Caco-2 (cell line): ENCODE results near the gene ENO2. TPM values are rescaled to one million over a fixed set of nuclear protein-coding genes. Genes with fewer than 3 reads are reported as not detected.

Experiments used
- BruUV-seq: library from RNA; stranded (reverse); fragments of 400-500 nt; replicated peaks from 2 replicates; lab custom pipeline; 2021; lab: Mats Ljungman, UMichigan
- CTCF ChIA-PET: fragments of 300-600 bp; sonication (Branson Sonifier 250); formaldehyde crosslinking; loops from one replicate; lab custom pipeline; 2022; ENCODE audit warnings: antibody characterized with exemption; lab: Charles Lee
- POLR2A ChIA-PET: fragments of 300-600 bp; sonication (Branson Sonifier 250); formaldehyde crosslinking; loops from one replicate; lab custom pipeline; 2022; ENCODE audit warnings: antibody characterized with exemption; lab: Charles Lee
- DNase-seq, 2 experiments: peaks; one replicate each; pipeline versions ENCODE4 v3.0.0 to v3.0.0-alpha.2; 2020 to 2022
- H3K27me3 ChIP-seq: replicated peaks from 2 replicates; pipeline ENCODE4 v1.6.0; 2011; ENCODE audit warnings: low read length; ENCODE audit not compliant: control insufficient read depth, insufficient read depth
- H3K36me3 ChIP-seq: 2 replicates; pipeline ENCODE4 v1.5.1; 2011; ENCODE audit warnings: low read length; ENCODE audit not compliant: control insufficient read depth, insufficient read depth
- H3K4me1 ChIP-seq: fragments of 250-450 bp; sonication (Bioruptor Pico); 2 replicates; pipeline ENCODE4 v1.5.1; 2020; ENCODE audit warnings: mild to moderate bottlenecking
- H3K4me3 ChIP-seq: 2 replicates; pipeline ENCODE4 v1.5.1; 2011; ENCODE audit warnings: low read depth, mild to moderate bottlenecking, control low read depth, low read length
- H3K9me3 ChIP-seq: fragments of 250-450 bp; sonication (Bioruptor Pico); 2 replicates; pipeline ENCODE4 v1.5.1; 2020; ENCODE audit warnings: mild to moderate bottlenecking, moderate library complexity
- H3K27ac Mint-ChIP-seq: one replicate; pipeline ENCODE4 v1.8.0; 2022; ENCODE audit warnings: mixed read lengths; ENCODE audit not compliant: unreplicated experiment
- H3K27me3 Mint-ChIP-seq: one replicate; pipeline ENCODE4 v1.8.0; 2022; ENCODE audit warnings: mixed read lengths; ENCODE audit not compliant: insufficient read depth, unreplicated experiment
- H3K36me3 Mint-ChIP-seq: one replicate; pipeline ENCODE4 v1.8.0; 2022; ENCODE audit warnings: mild to moderate bottlenecking, mixed read lengths; ENCODE audit not compliant: insufficient read depth, unreplicated experiment
- H3K4me1 Mint-ChIP-seq: one replicate; pipeline ENCODE4 v1.8.0; 2022; ENCODE audit warnings: low read depth, mixed read lengths; ENCODE audit not compliant: unreplicated experiment
- H3K4me3 Mint-ChIP-seq: one replicate; pipeline ENCODE4 v1.8.0; 2022; ENCODE audit warnings: mild to moderate bottlenecking, moderate library complexity, mixed read lengths; ENCODE audit not compliant: unreplicated experiment
- H3K9me3 Mint-ChIP-seq: one replicate; pipeline ENCODE4 v1.8.0; 2022; ENCODE audit warnings: mixed read lengths; ENCODE audit not compliant: unreplicated experiment
- intact Hi-C: fragments of 100-400 bp; cut with micrococcal nuclease; formaldehyde crosslinking; loops from one replicate; pipeline ENCODE4 v1.10.0; 2022; ENCODE audit not compliant: unreplicated experiment
- total RNA-seq: library from RNA; stranded (reverse); gene quantifications from 2 replicates; pipeline ENCODE4 v1.2.3, GENCODE V29; 2022
- TF ChIP-seq, protein P1 (sequence below), 2 experiments: fragments of 200-600 bp in 1 of 2; IDR thresholded peaks; 1 replicate in 1 of 2; 2 replicates in 1 of 2; pipeline versions ENCODE4 v1.5.1 to v1.8.0; 2011 to 2022; ENCODE audit warnings: antibody characterized with exemption in 1 of 2, control low read depth in 1 of 2, inconsistent platforms in 1 of 2, low read depth in 1 of 2, low read length in 1 of 2, mild to moderate bottlenecking in 1 of 2, moderate library complexity in 1 of 2; ENCODE audit not compliant: insufficient read depth in 1 of 2, severe bottlenecking in 1 of 2, unreplicated experiment in 1 of 2

Gene ENO2
- total RNA-seq, 1 experiment from 2014 or later: 23.2 TPM

GRCh38 chr12:6909421-6910145 is 4.8 kb upstream of the ENO2 start:
- no peak overlapping the region for H3K4me3 Mint-ChIP-seq
- POLR2A ChIA-PET: interaction anchor here (0.7 kb wide), 1 partner anchor 18 kb away, joined by 3 read pairs; no protein-coding TSS in a partner anchor

GRCh38 chr12:6912164-6912935 is 2.0 kb upstream of the ENO2 start:
- Mint-ChIP-seq H3K9me3 (no peaks in the 10 kb centered on the region), H3K27me3 (no peaks in the 10 kb centered on the region), H3K36me3 (peaks cover 7% of the 10 kb centered on the region), H3K27ac (no peak overlapping the region), H3K4me1 (peaks cover 9% of the 10 kb centered on the region), H3K4me3 (peak overlapping the region; percentile 49)
- H3K4me3 ChIP-seq: no peak overlapping the region
- no peaks in the 10 kb centered on the region for H3K27me3 ChIP-seq
- POLR2A ChIA-PET: interaction anchor here (0.6 to 0.9 kb wide), 4 partner anchors 31 to 419 kb away, joined by 3 to 17 read pairs (median 4); partner anchors contain the start of genes C12orf57, MRPL51 and RNU7-1
- intact Hi-C loops: no loop called here
- CTCF ChIA-PET: interaction anchor here (0.8 to 1.7 kb wide), 3 partner anchors 13 to 43 kb away, joined by 3 to 6 read pairs (median 3); partner anchors contain the start of gene SPSB2
- peaks cover 1% of the 10 kb centered on the region for H3K36me3 ChIP-seq
- H3K4me1 ChIP-seq: peaks cover 14% of the 10 kb centered on the region
- no peak for DNase-seq
- no peaks in the 10 kb centered on the region for H3K9me3 ChIP-seq
- BruUV-seq: no TSS peak
- TF ChIP-seq, protein P1, sequence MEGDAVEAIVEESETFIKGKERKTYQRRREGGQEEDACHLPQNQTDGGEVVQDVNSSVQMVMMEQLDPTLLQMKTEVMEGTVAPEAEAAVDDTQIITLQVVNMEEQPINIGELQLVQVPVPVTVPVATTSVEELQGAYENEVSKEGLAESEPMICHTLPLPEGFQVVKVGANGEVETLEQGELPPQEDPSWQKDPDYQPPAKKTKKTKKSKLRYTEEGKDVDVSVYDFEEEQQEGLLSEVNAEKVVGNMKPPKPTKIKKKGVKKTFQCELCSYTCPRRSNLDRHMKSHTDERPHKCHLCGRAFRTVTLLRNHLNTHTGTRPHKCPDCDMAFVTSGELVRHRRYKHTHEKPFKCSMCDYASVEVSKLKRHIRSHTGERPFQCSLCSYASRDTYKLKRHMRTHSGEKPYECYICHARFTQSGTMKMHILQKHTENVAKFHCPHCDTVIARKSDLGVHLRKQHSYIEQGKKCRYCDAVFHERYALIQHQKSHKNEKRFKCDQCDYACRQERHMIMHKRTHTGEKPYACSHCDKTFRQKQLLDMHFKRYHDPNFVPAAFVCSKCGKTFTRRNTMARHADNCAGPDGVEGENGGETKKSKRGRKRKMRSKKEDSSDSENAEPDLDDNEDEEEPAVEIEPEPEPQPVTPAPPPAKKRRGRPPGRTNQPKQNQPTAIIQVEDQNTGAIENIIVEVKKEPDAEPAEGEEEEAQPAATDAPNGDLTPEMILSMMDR (IDR thresholded peaks at IDR 0.05; ENCODE audit: insufficient read depth in 1 of 2, low read depth in 1 of 2, low read length in 1 of 2, severe bottlenecking in 1 of 2, unreplicated experiment in 1 of 2): no peak

More at GRCh38 chr12:6909421-6910145, 4.8 kb upstream of the ENO2 start:
- Histone ChIP-seq H3K27me3 (no peaks in the 10 kb centered on the region), H3K4me3 (no peak overlapping the region), H3K36me3 (no peaks in the 10 kb centered on the region), H3K4me1 (peaks cover 11% of the 10 kb centered on the region), H3K9me3 (no peaks in the 10 kb centered on the region)
- H3K27me3 Mint-ChIP-seq: no peaks in the 10 kb centered on the region
- no TSS peak for BruUV-seq
- TF ChIP-seq, protein P1 (IDR thresholded peaks at IDR 0.05; ENCODE audit: insufficient read depth in 1 of 2, low read depth in 1 of 2, low read length in 1 of 2, severe bottlenecking in 1 of 2, unreplicated experiment in 1 of 2): no peak
- no peaks in the 10 kb centered on the region for H3K9me3 Mint-ChIP-seq
- peaks cover 2% of the 10 kb centered on the region for H3K36me3 Mint-ChIP-seq
- CTCF ChIA-PET: interaction anchor here (1.1 kb wide), 1 partner anchor 37 kb away, joined by 5 read pairs; the partner anchor contains the start of gene SPSB2
- H3K4me1 Mint-ChIP-seq: peaks cover 9% of the 10 kb centered on the region
- no peak overlapping the region for H3K27ac Mint-ChIP-seq
- intact Hi-C loops: no loop called here
- DNase-seq: no peak
